Body of pancreas (tissue), 4 donors: ENCODE measurements around the gene DLG2. TPM values are rescaled to one million over a fixed set of nuclear protein-coding genes. Genes with fewer than 3 reads are reported as not detected.

Experiments used
- ATAC-seq: fragments of 150-250 bp; one replicate; pipeline ENCODE4 v1.9.1; 2016
- DNase-seq, 4 donors: peaks; one replicate each; pipeline ENCODE4 v3.0.0-alpha.2; 2019
- H3K27ac ChIP-seq, 4 donors: fragments of 200-600 bp; sonication (generic); 1 replicate in 3 of 4; 2 replicates in 1 of 4; pipeline versions ENCODE4 v1.5.1 to v1.6.1; 2016 to 2019; ENCODE audit warnings: mild to moderate bottlenecking in 1 of 4, mixed read lengths in 1 of 4, moderate library complexity in 1 of 4
- H3K27me3 ChIP-seq, 2 donors: fragments of 200-600 bp; sonication (generic); one replicate each; pipeline ENCODE4 v1.6.0; 2016; ENCODE audit warnings: mild to moderate bottlenecking in 1 of 2
- H3K36me3 ChIP-seq, 2 donors: fragments of 200-600 bp; sonication (generic); replicated peaks in 1 of 2; 2 replicates each; pipeline ENCODE4 v1.5.1; 2016; ENCODE audit warnings: low read depth in 2 of 2; ENCODE audit not compliant: insufficient read depth in 1 of 2
- H3K4me1 ChIP-seq: fragments of 200-600 bp; sonication (generic); one replicate; pipeline ENCODE4 v1.6.0; 2016
- H3K4me3 ChIP-seq, 2 donors: fragments of 200-600 bp; sonication (generic); 1 replicate in 1 of 2; 2 replicates in 1 of 2; pipeline ENCODE4 v1.5.1; 2016 to 2019
- H3K9me3 ChIP-seq, 3 donors: fragments of 200-600 bp; sonication (generic); 1 replicate in 2 of 3; 2 replicates in 1 of 3; pipeline ENCODE4 v1.5.1; 2016
- POLR2A ChIP-seq, 3 donors: fragments of 450-650 bp; IDR thresholded peaks; one replicate each; pipeline ENCODE4 v1.6.1; 2016; ENCODE audit warnings: antibody characterized with exemption in 3 of 3, mild to moderate bottlenecking in 2 of 3
- WGBS, 2 donors: methylation state at CpG; one replicate each; pipeline ENCODE4 v1.1.5; 2017; 5-methylcytosine and 5-hydroxymethylcytosine counted together
- intact Hi-C: fragments of 100-400 bp; cut with DNase I; formaldehyde crosslinking; loops from one replicate; pipeline ENCODE4 v1.15.1; 2023
- total RNA-seq, 2 donors: library from RNA; depleted of rRNA; stranded (reverse); fragments of >200 nt; gene quantifications; one replicate each; pipeline ENCODE4 v1.1.0, GENCODE V29; 2016
- TF ChIP-seq, protein P1 (sequence below), 7 experiments: fragments of 450-650 bp in 4 of 7; fragments of 200-600 bp in 3 of 7; sonication (generic) in 3 of 7; IDR thresholded peaks; one replicate each; pipeline ENCODE4 v1.5.1; 2016 to 2019; ENCODE audit warnings: antibody characterized with exemption in 7 of 7

DLG2 gene
- total RNA-seq, 2 donors from 2014 or later: 6.0 to 13.2 TPM

DNA sequence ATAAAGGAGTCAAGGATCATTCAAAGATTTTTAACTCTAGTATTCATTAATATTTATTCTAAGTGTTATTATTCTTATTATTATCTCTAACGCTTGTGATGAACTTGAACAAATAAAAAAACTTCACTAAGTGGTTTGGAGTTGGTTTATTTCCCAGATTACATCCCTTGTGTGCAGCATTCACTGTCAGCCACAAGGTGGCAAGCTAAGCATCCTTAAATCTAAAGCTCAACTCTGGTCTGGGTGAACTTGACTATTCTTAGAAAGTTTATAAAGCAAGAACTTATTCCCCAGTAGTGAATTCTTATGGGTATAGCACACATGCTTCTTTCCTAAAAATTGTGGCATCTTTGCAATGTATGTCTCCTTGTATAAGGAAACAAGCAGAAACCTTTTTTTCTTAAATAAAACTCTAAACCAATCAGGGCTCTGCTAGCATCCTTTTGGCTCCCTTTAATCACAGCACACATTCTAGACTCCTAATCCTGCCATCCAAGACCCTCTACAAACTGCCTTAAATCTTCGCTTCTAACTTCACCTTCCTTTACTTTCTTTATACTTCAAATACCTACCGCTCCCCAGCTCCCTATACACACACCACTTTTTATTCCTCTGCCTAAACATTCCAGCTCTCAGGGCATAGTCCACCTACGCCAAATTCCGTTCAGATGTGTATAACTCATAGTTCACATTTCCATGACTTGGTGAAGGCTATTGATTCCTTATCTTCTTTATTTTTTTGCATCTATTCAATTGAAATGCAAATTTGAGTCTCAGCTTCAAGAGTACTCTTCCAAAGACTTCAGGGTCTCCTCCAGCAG, 1068.8 kb downstream of the DLG2 start:
- intact Hi-C loops: loop anchor here (10.0 kb wide), 1 partner anchor 157 kb away; no protein-coding TSS in a partner anchor
- 27 to 30% methylated on average over 5 of the region's 5 CpGs for WGBS, 2 donors

DNA sequence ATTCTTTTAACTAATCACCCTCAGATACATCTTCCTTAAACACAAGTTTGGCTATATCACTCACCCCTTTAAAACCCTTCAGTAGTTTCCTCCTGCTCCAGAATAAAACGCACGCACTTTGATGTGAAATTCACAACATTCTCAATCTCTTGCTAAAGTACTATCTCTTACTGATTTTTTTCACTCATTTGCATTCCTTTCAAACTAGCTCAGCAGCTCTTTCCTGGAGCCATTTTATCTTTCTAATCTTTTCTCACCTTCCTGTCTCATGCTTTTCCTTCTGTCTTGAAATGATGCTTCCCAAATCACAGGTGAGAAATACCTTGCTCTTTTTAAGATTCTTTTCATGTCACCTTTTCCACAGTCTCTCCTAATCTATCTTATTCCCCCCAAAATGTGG, 1074.4 kb downstream of the DLG2 start:
- H3K9me3 ChIP-seq: no peaks in the 10 kb centered on the region
- TF ChIP-seq, protein P1, sequence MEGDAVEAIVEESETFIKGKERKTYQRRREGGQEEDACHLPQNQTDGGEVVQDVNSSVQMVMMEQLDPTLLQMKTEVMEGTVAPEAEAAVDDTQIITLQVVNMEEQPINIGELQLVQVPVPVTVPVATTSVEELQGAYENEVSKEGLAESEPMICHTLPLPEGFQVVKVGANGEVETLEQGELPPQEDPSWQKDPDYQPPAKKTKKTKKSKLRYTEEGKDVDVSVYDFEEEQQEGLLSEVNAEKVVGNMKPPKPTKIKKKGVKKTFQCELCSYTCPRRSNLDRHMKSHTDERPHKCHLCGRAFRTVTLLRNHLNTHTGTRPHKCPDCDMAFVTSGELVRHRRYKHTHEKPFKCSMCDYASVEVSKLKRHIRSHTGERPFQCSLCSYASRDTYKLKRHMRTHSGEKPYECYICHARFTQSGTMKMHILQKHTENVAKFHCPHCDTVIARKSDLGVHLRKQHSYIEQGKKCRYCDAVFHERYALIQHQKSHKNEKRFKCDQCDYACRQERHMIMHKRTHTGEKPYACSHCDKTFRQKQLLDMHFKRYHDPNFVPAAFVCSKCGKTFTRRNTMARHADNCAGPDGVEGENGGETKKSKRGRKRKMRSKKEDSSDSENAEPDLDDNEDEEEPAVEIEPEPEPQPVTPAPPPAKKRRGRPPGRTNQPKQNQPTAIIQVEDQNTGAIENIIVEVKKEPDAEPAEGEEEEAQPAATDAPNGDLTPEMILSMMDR (IDR thresholded peaks at IDR 0.05): no peak
- no peak for TF ChIP-seq POLR2A (IDR thresholded peaks at IDR 0.05)
- no peaks in the 10 kb centered on the region for H3K36me3 ChIP-seq
- H3K27me3 ChIP-seq: no peaks in the 10 kb centered on the region
- H3K4me1 ChIP-seq: no peaks in the 10 kb centered on the region
- DNase-seq (no peak), ATAC-seq (no peak)
- H3K4me3 ChIP-seq: no peak overlapping the region
- no peak overlapping the region for H3K27ac ChIP-seq
- intact Hi-C loops: loop anchor here (10.0 kb wide), 1 partner anchor 162 kb away; no protein-coding TSS in a partner anchor
- 52 to 75% methylated on average over 2 of the region's 2 CpGs for WGBS, 2 donors

More for the DNA sequence above, 1068.8 kb downstream of the DLG2 start:
- DNase-seq (peak; percentile 49 to 72 (median 60)), ATAC-seq (peak; percentile 85)
- Histone ChIP-seq H3K36me3 (no peaks in the 10 kb centered on the region), H3K4me1 (no peaks in the 10 kb centered on the region), H3K4me3 (no peak overlapping the region), H3K27ac (no peak overlapping the region), H3K27me3 (no peaks in the 10 kb centered on the region), H3K9me3 (no peaks in the 10 kb centered on the region)
- TF ChIP-seq, protein P1 (IDR thresholded peaks at IDR 0.05): peak; percentile 76 to 95 (median 82)
- TF ChIP-seq POLR2A (IDR thresholded peaks at IDR 0.05): no peak

DNA sequence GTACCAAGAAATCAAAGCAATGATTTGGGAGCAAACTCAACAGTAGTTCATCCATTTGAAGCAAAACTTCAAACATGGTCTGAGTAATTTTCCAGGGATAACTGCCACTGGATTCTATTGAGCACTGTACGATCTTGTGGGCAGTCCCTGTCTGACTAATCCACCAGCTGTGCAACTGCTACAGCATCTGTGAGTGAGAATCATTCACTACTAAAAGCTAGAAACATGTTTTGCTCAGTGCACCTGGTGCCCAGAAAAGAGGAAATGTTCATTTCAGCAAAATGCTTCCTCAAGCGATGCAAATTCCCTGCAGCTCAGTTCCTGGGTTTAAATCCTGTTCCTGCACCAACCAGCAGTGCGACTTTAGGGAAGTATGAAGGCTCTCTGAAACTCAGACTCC, 1077.9 kb downstream of the DLG2 start:
- H3K27me3 ChIP-seq: no peaks in the 10 kb centered on the region
- no peak overlapping the region for H3K27ac ChIP-seq
- no peaks in the 10 kb centered on the region for H3K9me3 ChIP-seq
- no peak for ATAC-seq
- no peak overlapping the region for H3K4me3 ChIP-seq
- WGBS, 2 donors: 58 to 63% methylated on average over 3 of the region's 3 CpGs
- intact Hi-C loops: no loop called here
- no peaks in the 10 kb centered on the region for H3K4me1 ChIP-seq
- H3K36me3 ChIP-seq: no peaks in the 10 kb centered on the region
- no peak for TF ChIP-seq POLR2A (IDR thresholded peaks at IDR 0.05)
- TF ChIP-seq, protein P1 (IDR thresholded peaks at IDR 0.05): no peak
- no peak for DNase-seq

DNA sequence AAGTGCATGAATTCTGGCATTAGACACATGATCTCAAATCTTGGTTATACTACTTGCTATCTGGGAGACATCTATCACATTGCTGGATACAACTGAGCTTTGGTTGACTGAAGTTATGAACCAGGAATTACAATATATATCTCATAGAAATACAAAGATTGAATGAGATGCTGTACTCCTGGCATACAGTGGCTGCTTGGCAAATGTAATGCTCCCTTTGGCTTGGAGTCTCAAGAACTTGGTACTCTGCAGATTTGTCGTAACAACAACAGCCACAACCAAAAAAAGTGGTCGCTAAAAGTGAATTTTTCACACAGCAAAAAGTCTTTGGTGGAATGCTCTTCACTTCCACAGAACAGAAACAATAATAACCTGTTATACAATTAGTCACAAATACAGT, 1082.6 kb downstream of the DLG2 start:
- TF ChIP-seq POLR2A (IDR thresholded peaks at IDR 0.05): no peak
- TF ChIP-seq, protein P1 (IDR thresholded peaks at IDR 0.05): no peak
- WGBS, 2 donors: 80 to 84% methylated on average over 2 of the region's 2 CpGs
- intact Hi-C loops: no loop called here

More for the DNA sequence above, 1082.6 kb downstream of the DLG2 start:
- Histone ChIP-seq H3K27ac (no peak overlapping the region), H3K9me3 (no peaks in the 10 kb centered on the region), H3K27me3 (no peaks in the 10 kb centered on the region), H3K36me3 (no peaks in the 10 kb centered on the region), H3K4me3 (no peak overlapping the region), H3K4me1 (no peaks in the 10 kb centered on the region)
- no peak for ATAC-seq
- no peak for DNase-seq
